Fibroblast of skin of left quadriceps (primary cell): ENCODE measurements around the gene MARCHF6.
"Not testable (repeated sequence)": the region's sequence is repeated elsewhere in the genome, so short reads cannot be mapped to it uniquely, and the experiment has no call there.

Experiments used
- DNase-seq, 2 experiments: peaks; one replicate each; pipeline ENCODE4 v3.0.0-alpha.2; 2013; ENCODE audit warnings: low read depth in 2 of 2

The MARCHF6 gene

DNA sequence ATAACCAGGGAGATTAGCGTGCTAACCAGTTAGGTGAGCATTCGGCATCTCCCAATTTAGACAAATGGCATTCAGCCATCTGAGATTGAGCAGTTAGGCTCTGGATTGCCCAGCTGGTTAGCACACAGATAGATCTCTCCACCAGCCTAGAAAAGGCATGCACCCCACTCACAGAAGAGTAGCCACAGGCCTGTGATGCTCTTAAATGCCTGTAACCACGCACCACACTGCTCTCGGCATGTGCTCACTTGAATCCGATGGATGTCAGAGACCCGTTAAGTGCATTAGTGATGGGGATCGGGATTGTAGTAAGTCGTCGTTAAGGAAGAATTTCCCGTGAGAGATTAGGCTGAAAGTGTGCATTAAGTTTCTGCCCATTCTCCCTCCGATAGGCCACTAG lies 23.0 kb downstream of the MARCHF6 start:
- no peak for DNase-seq

DNA sequence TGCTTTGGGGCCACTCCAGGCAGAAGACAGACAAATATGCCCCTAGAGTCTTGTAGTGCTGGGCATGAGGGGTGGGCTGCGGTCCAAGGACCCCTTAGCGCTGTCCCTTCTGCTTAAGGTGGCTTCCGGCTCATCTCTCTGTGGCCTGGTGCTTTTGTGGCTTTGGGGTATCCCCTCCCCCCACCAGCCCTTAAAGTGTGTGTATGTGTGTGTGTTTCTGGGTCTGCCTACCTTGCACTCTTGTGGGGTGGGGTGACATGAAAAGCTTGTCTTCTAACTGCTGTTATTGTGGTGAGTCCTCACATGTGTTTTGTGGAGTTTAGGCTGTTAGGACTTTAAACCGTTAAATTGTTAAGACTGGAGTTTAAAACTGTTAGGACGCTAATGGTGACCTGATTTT lies 23.6 kb downstream of the MARCHF6 start:
- DNase-seq: no peak

DNA sequence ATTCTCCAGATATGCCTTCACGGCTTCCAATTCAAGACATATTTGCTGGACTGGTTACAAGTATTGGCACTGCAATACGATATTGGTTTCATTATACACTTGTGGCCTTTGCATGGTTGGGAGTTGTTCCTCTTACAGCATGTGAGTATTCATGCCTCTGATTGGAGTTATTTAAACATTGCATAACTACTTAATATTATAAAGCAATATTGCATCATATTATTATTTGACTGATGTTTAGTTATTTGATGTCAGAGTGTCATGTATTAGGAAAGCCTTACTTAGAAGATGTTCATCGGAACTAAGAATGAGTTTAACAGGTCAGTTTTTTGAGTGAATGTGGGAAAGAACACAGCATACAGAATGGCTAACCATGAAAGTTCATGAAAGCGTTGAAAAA lies 28.3 kb downstream of the MARCHF6 start:
- no peak for DNase-seq

DNA sequence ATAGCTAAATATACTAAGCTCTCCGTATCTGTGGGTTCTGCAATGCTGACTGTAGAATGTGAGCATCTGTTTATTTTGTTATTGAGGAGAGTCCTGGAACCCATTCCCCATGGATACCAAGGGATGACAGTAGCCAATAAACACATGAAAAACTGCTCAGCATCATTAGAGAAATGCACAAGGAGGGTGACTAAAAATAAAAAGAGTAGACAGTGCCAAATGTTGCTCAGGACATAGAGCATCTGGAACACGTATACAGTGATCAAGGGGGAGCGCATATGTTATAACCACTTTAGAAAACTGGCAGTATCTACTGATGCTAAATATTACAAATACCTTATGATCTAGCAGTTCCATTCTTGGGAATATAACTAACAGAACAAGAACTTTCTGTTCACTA lies 31.0 kb downstream of the MARCHF6 start:
- no peak for DNase-seq

DNA sequence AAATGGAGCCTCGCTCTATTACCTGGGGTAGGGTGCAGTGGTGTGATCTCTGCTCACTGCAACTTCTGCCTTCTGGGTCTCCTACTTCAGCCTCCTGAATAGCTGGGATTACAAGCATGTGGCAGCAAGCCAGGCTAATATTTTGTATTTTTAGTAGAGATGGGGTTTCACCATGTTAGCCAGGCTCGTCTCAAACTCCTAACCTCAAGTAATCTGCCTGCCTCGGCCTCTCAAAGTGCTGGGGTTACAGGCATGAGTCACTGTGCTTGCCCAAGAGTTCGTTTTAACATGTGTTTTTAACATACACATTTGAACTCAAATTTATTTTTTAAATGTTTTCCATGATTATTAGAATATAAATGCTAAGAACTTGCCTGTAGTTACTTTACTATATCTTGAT lies 34.2 kb downstream of the MARCHF6 start:
- DNase-seq: peak; percentile 47 to 54

DNA sequence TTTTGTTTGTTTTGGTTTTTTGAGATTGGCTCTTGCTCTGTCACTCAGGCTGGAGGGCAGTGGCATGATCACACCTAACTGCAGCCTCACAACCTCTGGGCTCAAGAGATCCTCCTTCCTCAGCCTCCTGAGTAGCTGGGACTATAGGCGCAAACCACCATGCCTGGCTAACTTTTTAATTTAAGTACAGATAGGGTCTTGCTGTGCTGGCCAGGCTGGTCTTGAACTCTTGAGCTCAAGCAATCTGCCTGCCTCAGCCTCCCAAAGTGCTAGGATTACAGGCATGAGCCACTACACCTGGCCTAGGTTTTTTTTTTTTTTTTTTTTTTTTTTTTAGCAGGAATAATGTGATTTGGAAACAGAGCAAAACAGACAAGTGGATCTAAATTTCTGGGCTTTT lies 37.6 kb downstream of the MARCHF6 start:
- no peak for DNase-seq

DNA sequence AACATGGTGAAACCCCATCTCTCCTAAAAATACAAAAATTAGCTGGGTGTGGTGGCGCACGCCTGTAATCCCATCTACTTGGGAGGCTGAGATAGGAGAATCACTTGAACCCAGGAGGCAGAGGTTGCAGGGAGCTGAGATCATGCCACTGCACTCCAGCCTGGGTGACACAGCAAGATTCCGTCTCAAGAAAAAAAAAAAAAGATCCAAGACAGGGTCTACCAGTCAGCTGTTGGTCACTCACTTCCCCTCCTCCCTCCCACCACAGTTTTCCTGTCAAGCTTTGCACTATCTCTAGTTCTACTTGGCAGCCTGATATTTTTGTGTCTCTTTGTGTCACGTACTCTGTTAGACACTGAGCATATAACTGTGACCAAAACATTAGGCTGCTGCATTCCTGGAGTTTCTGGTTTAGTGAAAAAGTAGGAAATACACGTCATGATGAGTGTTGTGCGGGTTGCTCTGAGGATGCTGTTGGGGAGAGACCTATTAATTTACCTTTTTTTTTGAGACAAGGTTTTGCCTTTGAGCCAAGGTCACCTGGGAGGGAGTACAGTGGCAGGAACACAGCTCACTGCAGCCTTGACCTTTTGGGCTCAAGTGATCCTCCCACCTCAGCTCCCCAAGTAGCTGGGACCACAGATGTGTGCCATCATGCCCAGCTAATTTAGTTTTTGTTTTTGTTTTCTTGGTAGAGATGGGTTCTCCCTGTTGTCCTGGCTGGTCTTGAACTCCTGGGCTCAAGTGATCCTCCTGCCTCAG lies 39.3 kb downstream of the MARCHF6 start:
- not testable (repeated sequence) for DNase-seq

DNA sequence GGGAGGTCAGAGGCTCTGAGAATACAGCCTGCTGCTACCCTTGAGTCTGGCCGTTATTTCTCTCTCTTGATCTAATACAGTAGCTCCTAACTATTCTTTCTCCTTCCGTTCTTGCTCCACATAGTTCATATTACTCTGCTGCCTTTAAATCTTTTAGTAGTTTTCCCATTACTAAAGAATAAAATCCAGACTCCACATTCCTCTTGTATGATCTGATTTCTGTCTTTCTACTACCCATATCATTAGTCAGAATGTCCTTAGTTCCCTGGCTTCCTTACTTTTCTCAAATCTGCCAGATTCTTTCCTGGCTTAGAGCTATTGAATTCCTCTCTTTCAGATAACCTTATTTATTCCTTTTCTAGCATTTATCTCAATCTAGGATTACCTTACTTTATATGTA lies 40.0 kb downstream of the MARCHF6 start:
- DNase-seq: no peak

DNA sequence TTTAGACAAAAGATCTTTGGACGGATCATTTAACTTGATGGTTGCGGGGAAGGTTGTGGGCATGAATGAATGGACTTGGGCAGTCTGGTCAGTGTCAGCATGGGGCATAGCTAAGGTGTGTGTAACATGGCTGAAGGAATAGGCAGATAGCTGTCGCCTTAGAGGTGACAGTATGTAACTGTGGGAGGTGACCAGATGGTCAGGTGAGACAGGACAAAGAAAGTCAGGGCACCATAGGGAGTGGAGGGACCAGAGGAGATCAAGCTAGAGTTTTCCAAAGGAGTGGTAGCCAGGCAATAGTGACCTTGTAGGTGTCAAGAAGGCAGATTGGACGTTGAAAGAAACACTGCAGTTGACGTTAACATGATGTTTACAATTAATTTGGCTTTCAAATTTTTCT lies 43.1 kb downstream of the MARCHF6 start:
- no peak for DNase-seq

DNA sequence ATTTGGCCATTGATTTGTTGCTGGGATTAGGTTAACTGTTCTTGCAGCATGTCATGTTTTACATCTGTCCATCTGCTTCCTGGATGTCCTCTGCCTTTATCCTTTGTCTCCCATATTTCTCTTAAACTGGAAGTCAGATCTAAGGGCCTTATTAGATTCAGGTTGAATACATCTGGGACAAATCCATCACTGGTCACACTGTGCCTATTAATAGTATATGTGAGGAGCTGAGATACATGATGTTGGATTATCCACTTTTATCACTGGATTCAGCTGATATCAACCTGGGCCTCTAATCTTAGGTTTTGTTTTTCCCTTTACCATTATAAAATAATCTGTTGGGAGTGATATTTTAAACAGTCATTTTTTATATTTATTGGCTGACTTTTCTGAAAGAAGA lies 46.3 kb downstream of the MARCHF6 start:
- no peak for DNase-seq

DNA sequence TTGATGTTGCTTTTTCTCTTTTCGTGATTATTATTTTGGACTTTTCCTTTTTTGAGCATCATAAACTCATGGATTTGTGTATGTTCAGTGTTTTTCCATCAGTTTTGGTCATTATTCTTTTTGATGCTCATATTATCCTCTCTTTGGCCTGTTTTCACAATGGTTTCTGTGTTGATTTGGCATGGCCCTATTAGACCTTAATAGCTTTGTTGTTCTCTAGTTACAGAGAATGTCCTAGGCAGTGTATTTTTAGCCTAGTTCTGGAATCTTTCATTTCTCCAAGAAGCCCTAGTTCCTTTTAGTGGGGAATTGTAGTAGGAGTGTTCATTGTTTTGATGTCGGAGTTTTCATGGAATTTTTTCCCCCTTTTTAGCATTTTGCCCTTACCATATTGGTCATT lies 46.9 kb downstream of the MARCHF6 start:
- no peak for DNase-seq

DNA sequence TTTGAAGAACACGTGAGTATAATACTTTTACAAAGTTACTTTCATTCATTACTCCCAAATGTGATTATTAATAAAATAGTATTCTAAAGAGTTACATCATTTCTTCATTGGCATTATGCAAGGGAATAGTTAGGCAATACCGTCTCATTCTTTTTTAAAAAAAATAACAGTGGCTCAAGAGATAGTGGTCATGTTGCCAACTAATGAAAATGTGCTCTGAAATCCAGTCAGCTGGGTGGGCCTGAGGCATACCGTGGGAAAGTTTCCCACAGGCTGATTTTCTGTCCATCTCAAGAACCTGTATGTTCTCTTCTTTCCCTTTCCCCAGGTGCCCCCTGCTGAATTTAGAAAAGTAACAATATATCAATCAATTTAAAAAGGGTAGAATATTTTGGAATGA lies 47.3 kb downstream of the MARCHF6 start:
- no peak for DNase-seq

DNA sequence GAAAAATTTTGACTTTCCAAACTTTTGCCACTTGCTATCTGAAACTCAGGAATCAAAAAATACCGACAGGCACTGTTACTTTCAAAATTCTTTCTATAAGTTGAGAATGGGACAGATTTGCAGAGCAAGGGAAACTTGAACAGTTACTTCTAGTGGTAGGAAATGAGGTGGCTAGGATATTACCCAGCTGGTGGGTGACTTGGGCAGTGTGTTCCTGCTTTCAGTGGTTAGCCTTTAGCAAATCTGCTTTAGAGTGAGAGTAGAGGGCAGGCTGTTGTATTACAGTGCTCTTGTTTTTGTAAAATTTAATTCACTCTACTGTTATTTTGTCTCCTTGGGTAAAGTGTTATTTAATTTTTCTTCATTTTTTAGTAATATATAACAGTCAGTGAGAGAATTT lies 48.0 kb downstream of the MARCHF6 start:
- DNase-seq: no peak
